Esophagus muscularis mucosa (tissue), 4 donors: ENCODE data around the gene PRM3.

ENCODE experiments used
- CTCF ChIP-seq, 3 experiments: fragments of 200-600 bp in 2 of 3; fragments of 450-650 bp in 1 of 3; sonication (generic) in 2 of 3; IDR thresholded peaks; one replicate each; pipeline ENCODE4 v1.5.1; 2017 to 2019; ENCODE audit warnings: antibody characterized with exemption in 3 of 3, mild to moderate bottlenecking in 2 of 3, moderate library complexity in 1 of 3
- EP300 ChIP-seq: sonication (generic); formaldehyde crosslinking; IDR thresholded peaks from one replicate; pipeline ENCODE4 v1.6.1; 2017; ENCODE audit warnings: antibody characterized with exemption
- POLR2A ChIP-seq: fragments of 450-650 bp; IDR thresholded peaks from one replicate; pipeline ENCODE4 v1.6.1; 2017; ENCODE audit warnings: antibody characterized with exemption, moderate library complexity, mild to moderate bottlenecking, low read depth
- POLR2AphosphoS5 ChIP-seq, 2 donors: sonication (generic); formaldehyde crosslinking; IDR thresholded peaks; one replicate each; pipeline ENCODE4 v1.6.1; 2017; ENCODE audit warnings: antibody characterized with exemption in 2 of 2

GRCh38 chr16:11248133-11248532 is 25.3 kb downstream of the PRM3 start:
- no peak for TF ChIP-seq CTCF (IDR thresholded peaks at IDR 0.05)
- TF ChIP-seq POLR2AphosphoS5 (IDR thresholded peaks at IDR 0.05), result no peak
- TF ChIP-seq EP300, result no peak
- no peak for TF ChIP-seq POLR2A
